Loucy (cell line): ENCODE measurements around the gene CT47C1.

Experiments
- CTCF ChIP-seq: fragments of 200-600 bp; sonication (generic); conservative IDR thresholded peaks from 2 replicates; pipeline ENCODE4 v1.5.1; 2014; ENCODE audit warnings: mild to moderate bottlenecking, antibody characterized with exemption, low read length
- EZH2phosphoT487 ChIP-seq: fragments of 200-600 bp; IDR thresholded peaks from 2 replicates; pipeline ENCODE4 v1.6.1; 2018; ENCODE audit warnings: antibody characterized with exemption, mild to moderate bottlenecking, moderate library complexity, borderline replicate concordance

GRCh38 chrX:119073911-119074310 lies 1.1 kb downstream of the CT47C1 start:
- no peak for TF ChIP-seq CTCF
- TF ChIP-seq EZH2phosphoT487 = no peak
